C4-2B (cell line): ENCODE measurements around the gene CYP27C1.

ENCODE experiments used
- CTCF ChIP-seq: fragments of 450-650 bp; conservative IDR thresholded peaks from 2 replicates; pipeline ENCODE4 v1.5.1; 2017; ENCODE audit warnings: mild to moderate bottlenecking
- ZFX ChIP-seq: fragments of 450-650 bp; IDR thresholded peaks from 2 replicates; pipeline ENCODE4 v1.6.1; 2017

GRCh38 chr2:127138281-127138680, 81.8 kb downstream of the CYP27C1 start:
- TF ChIP-seq CTCF (no peak), ZFX (no peak)
